ENCODE data around the gene PDCD2.
"Not testable (repeated sequence)": the region's sequence is repeated elsewhere in the genome, so short reads cannot be mapped to it uniquely, and the experiment has no call there.

PDCD2 gene

GRCh38 chr6:170584181-170584953 lies at the start of gene PDCD2:
Gene PDCD2, minus strand, starts transcription at chr6:170584637. Its CDS starts 56 bp downstream, at chr6:170584581.
- peak; percentile 95 for DNase-seq

GRCh38 chr6:170616020-170616554 lies 31.6 kb upstream of the PDCD2 start:
- not testable (repeated sequence) for DNase-seq

- not testable (repeated sequence) for DNase-seq
These were observed 27.9 kb upstream of the PDCD2 start for GRCh38 chr6:170612256-170612804.

- DNase-seq = not testable (repeated sequence)
These were observed 24.8 kb upstream of the PDCD2 start for GRCh38 chr6:170609225-170609624.

GRCh38 chr6:170605574-170606259 lies 21.3 kb upstream of the PDCD2 start:
- no peak for DNase-seq

- DNase-seq = no peak
These were observed 12.8 kb upstream of the PDCD2 start for GRCh38 chr6:170597278-170597677.

GRCh38 chr6:170596426-170596825 lies 12.0 kb upstream of the PDCD2 start:
- no peak for DNase-seq

GRCh38 chr6:170590725-170591124 lies 6.3 kb upstream of the PDCD2 start:
- no peak for DNase-seq

GRCh38 chr6:170584954-170585498 lies 589 bp upstream of the PDCD2 start:
- no peak for DNase-seq

GRCh38 chr6:170583756-170584180 lies 669 bp downstream of the PDCD2 start:
- peak; percentile 7 for DNase-seq

GRCh38 chr6:170578909-170579308 lies 5.5 kb downstream of the PDCD2 start:
- DNase-seq = no peak

GRCh38 chr6:170575250-170575649 lies 9.2 kb downstream of the PDCD2 start:
- no peak for DNase-seq

GRCh38 chr6:170572704-170573466 lies 11.6 kb downstream of the PDCD2 start:
- DNase-seq = no peak

GRCh38 chr6:170564936-170565530 lies 19.4 kb downstream of the PDCD2 start:
- no peak for DNase-seq

- DNase-seq = no peak
These were observed 22.9 kb downstream of the PDCD2 start for GRCh38 chr6:170561555-170561954.

GRCh38 chr6:170555305-170555704 lies 29.1 kb downstream of the PDCD2 start:
- no peak for DNase-seq

- no peak for DNase-seq
These were observed 29.7 kb downstream of the PDCD2 start for GRCh38 chr6:170554796-170555137.

- peak; percentile 100 for DNase-seq
These were observed 30.2 kb downstream of the PDCD2 start, which contains the start of gene TBP for GRCh38 chr6:170554013-170554795. Gene TBP, plus strand, starts transcription at chr6:170554369. Its CDS starts 2,661 bp downstream, at chr6:170557030.

- DNase-seq = peak; percentile 55
These were observed 30.9 kb downstream of the PDCD2 start for GRCh38 chr6:170553534-170554012.

- peak; percentile 96 for DNase-seq
These were observed 31.5 kb downstream of the PDCD2 start, which contains the start of gene PSMB1 for GRCh38 chr6:170552765-170553533. Gene PSMB1, minus strand, starts transcription at chr6:170553307. Its CDS starts 65 bp downstream, at chr6:170553242.
